HG03095 (cell line): ENCODE data around the gene FSD2.
"Not testable (repeated sequence)": the region's sequence is repeated elsewhere in the genome, so short reads cannot be mapped to it uniquely, and the experiment has no call there.

ENCODE experiments used
- ATAC-seq: cut with Tn5 transposase; IDR thresholded peaks from one replicate; pipeline ENCODE4 v1.9.1; 2021; ENCODE audit warnings: moderate library complexity; ENCODE audit not compliant: unreplicated experiment

Gene FSD2

GRCh38 chr15:82748315-82748714 lies 57.6 kb downstream of the FSD2 start:
- ATAC-seq = no peak

DNA sequence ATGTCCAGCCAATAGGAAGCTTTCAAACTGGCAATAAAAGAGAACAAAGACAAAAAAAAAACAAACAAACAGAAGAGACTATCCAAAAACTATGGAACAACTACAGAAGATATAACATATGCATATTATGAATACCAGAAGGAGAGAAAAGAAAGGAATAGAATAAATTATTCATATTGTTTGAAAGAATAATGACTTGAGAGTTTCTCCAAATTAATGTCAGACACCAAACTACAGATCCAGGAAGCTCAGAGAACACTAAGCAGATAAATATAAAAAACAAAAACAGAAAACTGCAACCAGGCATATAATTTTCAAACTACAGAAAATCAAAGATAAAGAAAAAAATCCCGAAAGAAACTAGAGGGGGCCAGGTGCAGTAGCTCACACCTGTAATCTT lies 62.1 kb downstream of the FSD2 start:
- ATAC-seq = no peak

DNA sequence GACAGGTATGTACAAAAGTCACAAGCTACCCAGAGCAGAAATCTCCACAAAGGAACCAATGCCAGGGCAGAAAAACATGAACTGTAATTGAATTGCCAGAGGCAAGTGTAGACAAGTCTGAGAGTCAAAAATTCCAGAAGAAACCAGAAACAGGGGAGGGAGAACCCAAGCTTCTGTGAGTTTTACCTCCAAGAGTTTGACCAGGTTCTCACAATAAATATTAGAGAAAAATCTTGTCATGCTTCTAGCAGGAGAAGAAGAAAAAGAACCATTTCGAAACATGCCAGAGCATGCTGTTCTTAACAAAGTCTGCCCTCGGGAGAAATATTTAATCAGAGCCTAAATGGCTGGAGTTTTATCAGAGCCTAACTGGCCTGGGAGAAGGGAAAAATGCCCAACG lies 63.7 kb downstream of the FSD2 start:
- no peak for ATAC-seq

DNA sequence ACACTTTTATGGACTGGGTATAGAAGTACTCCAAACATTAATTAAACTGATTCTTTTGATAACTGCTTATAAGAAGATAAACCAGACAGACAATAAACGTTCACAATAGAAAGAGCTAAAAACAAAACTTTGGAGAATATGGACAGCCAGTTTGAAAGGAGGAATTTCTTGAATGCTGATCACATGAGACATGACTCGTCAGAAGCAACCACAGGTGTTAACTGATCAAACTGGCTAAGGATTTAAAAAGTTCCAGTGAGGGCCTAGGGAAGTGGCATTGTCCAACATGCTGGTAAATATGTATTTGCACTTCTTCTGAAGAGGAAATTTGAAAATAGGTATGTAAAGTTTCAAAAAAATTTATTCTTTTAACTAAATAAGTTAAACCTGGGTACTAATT lies 66.8 kb downstream of the FSD2 start:
- ATAC-seq = no peak

DNA sequence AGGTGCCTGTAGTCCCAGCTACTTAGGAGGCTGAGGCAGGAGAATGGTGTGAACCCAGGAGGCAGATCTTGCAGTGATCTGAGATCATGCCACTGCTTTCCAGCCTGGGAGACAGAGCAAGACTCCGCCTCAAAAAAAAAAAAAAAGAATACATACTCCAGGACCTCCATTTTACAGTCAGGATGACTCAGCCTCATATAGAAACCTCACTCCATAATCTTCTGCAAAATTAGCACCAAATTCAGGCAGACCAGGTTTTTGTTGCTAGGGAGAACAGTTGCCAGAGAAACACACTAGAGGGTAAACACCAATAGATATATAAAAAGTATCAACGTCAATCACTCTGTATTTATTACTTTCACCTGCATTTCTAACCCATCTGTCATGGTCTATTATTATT lies 67.9 kb downstream of the FSD2 start:
- no peak for ATAC-seq

DNA sequence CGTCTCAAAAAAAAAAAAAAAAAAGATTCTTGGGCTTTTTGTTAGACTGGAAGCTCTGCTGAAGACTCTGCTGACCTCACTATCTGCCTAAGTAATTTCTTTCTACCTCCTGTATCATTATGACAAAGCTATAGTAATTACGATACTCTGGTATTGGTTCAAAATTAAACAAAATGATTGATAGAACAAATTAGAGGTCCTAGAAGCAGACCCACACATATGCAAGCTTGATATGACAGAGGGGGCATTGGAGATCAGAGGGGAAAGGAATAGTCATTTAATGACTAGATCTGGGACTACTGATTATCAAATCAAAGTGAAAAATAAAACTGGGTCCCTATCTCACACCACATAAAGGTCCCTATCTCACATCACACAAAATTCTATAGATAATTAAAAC lies 74.3 kb downstream of the FSD2 start:
- ATAC-seq = no peak

DNA sequence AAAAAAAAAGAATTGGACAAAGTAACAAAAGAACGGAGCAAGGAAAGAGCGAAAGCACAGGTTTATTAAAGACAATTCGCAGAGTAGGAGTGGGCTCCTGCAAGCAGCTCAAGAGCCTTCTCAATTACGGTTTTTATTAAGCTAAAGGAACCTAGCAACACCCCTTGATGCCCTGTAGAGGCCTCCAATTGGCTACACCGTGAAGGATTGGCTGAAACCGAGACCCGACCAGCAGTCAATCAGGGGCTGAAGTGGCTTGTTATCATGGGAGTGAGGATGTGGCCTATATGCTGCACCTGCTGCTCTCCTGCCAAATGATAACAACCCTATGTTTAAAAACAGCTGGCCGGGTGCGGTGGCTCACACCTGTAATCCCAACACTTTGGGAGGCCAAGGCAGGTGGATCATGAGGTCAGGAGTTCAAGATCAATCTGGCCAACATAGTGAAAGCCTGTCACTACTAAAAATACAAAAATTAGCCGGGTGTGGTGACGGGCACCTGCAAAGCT lies 75.8 kb downstream of the FSD2 start:
- ATAC-seq = no peak

- ATAC-seq = no peak
Measured at GRCh38 chr15:82726816-82727215, 79.1 kb downstream of the FSD2 start.

DNA sequence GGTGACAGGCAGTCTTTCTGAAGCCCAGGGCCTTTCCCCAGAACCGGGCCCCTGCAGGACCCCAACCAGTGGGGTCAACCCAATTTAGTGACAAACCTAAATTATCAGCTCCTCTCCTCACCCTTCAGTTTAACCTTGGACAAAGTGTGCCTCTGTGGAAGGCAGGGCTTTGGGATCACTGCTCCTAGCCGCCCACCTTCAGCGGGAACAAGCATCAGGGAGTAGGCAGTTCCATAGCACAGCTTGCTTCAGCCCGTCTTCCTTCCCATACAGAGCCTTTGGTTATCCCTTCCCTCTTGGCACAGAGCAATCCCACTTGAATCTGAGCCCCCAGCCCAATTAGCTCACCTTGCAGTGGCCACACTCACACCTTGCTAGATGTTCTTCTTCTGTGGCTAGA lies 90.9 kb downstream of the FSD2 start:
- no peak for ATAC-seq

DNA sequence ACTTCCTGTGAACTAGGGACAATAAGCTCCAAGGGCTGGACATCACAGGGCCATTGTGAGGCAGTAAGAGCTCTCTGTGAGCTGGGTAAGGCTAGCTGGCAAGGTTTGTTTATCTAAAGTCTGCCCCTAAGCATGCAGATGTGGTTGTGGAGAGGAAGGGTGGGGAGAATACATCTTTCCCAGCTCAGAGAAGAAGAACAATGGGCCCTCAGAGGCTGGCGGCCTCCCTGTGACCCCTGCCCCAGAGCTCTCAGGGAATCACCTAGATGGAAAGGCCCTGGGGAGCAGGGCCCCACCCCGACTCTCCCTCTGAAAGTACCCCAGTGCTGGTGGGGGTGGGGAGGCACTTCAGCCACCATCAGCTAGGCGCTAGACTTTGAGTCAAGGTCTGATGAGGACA lies 91.9 kb downstream of the FSD2 start:
- no peak for ATAC-seq

DNA sequence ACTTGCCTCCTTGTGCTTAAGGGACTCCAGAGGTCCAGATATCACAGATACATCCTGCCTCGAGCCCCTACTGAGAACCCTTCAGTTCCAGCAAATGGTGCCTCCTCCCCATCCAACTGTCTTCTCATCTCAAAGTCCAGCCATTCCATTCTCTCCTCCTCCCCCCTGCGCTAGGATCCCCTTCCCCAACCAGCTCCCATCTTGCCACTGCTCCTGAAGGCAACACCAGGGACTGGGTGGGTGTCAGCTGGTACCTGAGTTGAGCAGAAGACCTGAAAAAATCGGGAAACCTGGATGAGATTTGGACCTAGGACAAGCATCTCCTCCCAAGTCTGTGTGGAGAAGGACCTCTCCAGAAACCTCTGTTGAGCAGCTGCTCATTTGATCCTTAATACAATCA lies 93.8 kb downstream of the FSD2 start:
- ATAC-seq = no peak

DNA sequence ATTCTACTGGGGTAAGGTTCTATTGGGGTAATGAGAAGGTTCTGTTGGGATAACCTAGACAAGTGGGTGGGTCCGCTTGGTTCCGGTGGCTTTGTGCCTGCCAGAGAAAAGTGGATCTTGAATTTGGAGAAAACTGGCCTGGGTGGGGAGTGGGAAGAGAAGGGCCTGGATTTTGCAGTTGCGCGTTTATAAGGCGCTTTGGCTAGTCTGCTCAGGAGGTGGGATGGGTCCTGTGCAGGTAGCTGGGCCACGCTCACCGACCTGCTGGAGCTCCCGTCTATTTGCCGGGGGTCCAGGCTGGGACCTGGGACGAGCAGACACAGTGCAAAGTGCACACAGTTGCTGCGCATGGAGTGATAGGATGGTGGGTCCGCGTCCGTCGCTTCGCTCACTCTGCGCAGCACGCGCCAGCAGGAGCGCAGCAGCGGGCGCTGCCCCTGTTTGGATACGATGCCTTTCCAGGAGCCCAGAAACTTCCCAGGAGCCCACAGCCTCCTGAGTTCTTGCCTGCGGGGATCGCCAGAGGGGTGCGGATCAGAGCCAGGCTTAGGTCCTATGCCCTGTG lies 94.9 kb downstream of the FSD2 start:
- no peak for ATAC-seq

- no peak for ATAC-seq
Measured at GRCh38 chr15:82710208-82710555, 95.7 kb downstream of the FSD2 start.

- peak; percentile 87 for ATAC-seq
Measured at GRCh38 chr15:82709421-82710207, 96.3 kb downstream of the FSD2 start, which contains the start of gene AP3B2. AP3B2 (minus strand) TSS chr15:82709875; CDS start chr15:82709706, 169 bp downstream.

GRCh38 chr15:82709081-82709420 lies 96.8 kb downstream of the FSD2 start:
- ATAC-seq = no peak

DNA sequence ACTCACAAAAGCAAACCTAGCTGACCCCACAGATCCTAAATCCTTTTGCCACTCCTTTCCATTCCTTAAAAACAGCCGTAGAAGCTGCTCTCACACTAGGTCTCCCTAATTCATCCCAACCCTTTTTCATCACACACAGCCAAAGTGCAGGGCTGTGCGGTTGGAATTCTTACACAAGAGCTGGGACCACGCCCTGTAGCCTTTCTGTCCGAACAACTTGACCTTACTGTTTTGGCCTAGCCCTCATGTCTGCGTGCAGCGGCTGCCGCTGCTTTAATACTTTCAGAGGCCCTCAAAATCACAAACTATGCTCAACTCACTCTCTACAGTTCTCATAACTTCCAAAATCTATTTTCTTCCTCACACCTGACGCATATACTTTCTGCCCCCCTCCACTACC lies 100.0 kb downstream of the FSD2 start:
- ATAC-seq = not testable (repeated sequence)
